CD4-positive, alpha-beta T cell treated with Interleukin-21 for 1 hour (primary cell): Measurements from ENCODE around the gene BARX2.

Source experiments
- DNase-seq: peaks from one replicate; pipeline ENCODE4 v3.0.0-alpha.2; 2020

Gene BARX2

GRCh38 chr11:129404731-129405130 is 29.1 kb downstream of the BARX2 start:
- no peak for DNase-seq

DNA sequence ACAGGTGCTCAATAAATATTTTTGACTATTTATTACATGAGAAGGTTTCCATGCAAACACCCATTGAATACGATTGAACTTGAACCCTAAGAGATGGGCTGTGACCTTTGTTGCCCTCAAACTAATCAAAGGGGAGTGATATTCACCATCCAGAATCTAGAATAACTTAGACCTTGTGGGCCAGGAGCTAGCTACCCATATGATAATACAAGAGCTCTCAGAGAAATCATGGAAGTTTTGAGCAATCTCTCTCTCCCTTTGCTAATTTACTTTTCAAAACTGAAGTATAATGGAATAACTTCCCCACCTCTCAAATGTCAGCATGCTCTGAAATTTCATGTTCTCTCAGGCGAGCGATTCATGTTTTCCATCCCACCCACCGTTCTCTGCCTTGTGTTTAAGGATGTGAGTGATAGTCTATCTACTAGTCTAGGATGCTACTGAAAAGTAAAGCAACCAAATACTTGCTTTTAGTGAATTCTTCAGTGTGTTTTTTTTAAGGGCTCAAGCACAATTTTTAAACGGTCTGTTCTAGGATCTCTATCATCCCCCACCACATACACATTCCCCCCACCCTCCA is 33.3 kb downstream of the BARX2 start:
- no peak for DNase-seq

- DNase-seq: no peak
Measured at GRCh38 chr11:129410395-129410960, 34.8 kb downstream of the BARX2 start.

DNA sequence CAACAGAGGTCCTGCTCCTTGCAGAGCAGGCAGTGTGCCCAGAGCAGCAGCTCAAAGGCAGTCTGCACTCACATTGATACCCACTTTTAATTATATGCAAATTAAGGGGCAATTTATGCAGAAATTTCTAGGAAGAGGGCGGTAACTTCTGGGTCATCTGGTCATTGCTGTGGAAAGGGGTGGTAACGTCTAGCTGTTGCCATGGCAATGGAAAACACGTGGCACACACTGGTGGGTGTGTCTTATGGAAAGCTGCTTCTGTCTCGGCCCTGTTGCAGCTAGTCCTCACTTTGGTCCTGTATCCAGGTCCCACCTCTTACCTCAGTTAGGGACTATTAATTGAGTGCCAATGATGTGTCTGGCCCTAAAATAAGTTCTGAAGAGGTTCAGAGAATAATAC is 36.8 kb downstream of the BARX2 start:
- no peak for DNase-seq

GRCh38 chr11:129414144-129414872 is 38.7 kb downstream of the BARX2 start:
- DNase-seq: no peak

- DNase-seq: no peak
Measured at GRCh38 chr11:129416080-129416820, 40.6 kb downstream of the BARX2 start.

- no peak for DNase-seq
Measured at GRCh38 chr11:129417458-129417857, 41.8 kb downstream of the BARX2 start.

GRCh38 chr11:129418039-129418438 is 42.4 kb downstream of the BARX2 start:
- no peak for DNase-seq

GRCh38 chr11:129419386-129419785 is 43.7 kb downstream of the BARX2 start:
- DNase-seq: no peak

- no peak for DNase-seq
Measured at GRCh38 chr11:129423426-129423825, 47.8 kb downstream of the BARX2 start.

DNA sequence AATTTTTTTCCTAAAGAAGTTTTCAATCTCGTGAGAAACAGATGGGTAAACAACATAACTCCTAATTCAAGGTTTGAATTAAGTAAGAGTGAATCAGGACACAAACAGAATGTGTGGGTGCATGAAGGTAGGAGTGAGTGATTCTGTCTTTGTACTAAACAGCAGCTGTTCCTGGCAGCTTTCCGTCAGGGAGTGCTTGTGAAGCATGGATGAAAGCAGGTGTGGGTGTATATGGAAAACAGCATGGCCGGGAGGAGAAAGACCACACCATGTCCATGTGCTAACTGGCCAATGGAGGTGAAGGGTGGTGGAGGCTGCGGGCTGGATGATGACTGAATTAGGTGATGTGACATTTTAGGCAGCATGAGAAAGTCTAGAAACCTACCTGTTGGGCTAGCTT is 49.6 kb downstream of the BARX2 start:
- DNase-seq: no peak

GRCh38 chr11:129426038-129426437 is 50.4 kb downstream of the BARX2 start:
- no peak for DNase-seq

- no peak for DNase-seq
Measured at GRCh38 chr11:129426776-129427175, 51.1 kb downstream of the BARX2 start.

DNA sequence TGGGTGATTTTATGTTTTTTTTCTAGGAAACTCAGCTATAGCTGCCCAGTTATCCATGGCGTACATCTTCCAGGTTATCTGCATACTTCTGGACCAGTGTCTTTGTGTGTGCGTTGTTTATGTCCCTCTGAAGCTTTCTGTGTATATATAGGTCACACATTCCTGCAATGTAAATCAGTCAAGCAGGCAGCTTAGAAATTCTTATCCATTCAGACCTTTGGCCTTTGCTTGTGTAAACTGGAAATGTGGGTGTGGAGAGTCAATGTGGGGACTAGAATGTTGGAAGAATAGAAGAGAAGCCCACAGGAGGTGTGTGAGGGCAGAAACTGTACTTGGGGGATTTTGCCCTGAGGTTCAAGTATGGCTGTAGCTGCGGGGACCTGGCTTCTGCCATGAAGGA is 51.7 kb downstream of the BARX2 start:
- DNase-seq: no peak

DNA sequence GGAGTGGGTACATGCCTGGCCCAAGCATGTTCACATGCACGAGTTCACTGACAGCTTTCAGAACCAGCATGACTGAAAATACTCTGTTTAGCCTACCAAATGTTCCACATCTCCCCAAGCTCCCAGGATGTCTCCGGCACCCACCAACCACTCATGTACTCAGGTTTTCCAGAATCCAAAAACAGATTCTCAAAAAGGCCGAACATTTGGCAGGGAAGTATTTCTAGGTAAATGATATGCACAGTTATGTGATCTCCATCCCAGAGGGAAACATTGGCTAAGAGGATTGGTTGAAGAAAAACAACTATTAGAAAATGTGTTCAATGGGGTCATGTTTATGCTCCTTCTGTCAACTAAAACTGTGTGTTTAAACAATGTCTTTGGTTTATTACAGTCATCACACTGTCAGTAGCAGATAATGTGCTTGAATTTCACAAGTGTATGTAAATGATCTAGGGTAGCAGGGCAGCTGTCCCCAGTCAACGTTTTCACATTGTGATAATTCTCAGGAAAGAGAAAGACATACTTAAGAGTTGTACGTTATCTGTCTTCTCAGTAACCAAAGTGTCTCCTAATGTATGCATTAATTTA is 52.3 kb downstream of the BARX2 start:
- DNase-seq: no peak

- no peak for DNase-seq
Measured at GRCh38 chr11:129428557-129428956, 52.9 kb downstream of the BARX2 start.

GRCh38 chr11:129434641-129435498 is 59.2 kb downstream of the BARX2 start:
- DNase-seq: no peak

DNA sequence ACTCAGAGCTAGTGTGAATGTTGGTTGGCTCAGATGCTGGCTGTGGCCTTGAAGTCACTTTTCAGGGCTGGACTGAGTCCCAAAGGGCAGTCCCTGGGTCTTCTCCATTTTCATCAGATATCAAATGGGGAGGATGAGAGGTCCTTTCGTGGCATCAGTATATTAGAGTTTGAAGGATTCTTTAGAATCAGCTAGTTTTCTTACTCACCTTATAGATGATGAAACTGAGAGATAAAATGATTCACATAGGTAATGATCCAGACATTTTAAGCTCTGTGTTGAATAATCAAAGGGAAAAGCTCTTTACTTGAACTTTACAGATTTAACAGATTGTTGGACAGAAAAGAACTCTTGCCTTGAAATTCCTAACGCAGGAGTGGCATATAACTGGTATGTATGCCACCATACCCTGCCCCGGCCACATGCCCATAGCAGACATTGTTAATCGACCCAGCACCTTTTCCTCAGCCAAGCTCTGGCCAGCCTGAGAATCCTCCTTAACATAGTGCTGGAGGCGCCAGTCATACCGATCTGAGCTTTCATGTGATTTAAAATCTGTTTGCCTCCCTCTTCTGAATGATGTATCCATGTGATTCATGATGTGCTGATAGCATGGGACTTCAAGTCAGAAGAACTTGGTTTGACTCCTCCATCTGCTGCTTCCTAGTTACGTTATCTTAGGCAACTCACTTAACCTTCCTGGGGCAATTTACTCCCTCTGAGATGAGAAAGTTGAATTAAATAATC is 60.0 kb downstream of the BARX2 start:
- no peak for DNase-seq

- no peak for DNase-seq
Measured at GRCh38 chr11:129436573-129436972, 60.9 kb downstream of the BARX2 start.

DNA sequence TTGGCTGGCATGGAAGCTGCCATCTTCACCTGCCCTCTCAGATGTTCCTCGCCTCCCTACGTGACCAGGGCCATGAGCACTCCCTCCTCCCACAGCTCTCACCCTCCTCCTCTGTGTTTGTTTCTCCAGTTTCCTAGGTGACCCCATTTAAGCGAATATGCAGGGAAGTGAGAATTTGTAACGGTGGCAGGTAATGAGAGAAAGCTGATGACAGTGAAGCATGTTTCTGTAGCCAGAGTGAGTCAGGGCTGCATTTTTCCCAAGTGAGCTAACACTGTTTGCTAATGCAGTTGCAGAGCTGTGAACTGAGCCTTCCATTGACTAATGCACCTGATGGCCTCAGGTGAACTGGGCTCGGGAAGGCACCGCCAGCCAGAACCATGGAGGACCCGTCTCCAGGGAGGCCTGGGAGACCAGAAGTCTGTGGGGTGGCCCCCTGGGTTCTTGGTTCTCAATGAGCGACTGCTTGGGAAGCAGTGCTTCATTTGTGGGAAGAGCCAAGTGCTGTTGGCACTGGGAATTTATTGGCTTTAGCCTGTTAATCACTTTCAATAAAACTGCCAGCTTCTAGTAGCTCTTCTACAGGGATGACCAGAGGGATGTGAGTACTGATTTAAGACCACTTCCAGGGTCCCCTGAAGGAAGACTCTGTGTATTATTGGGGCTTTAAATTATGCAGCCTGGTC is 64.5 kb downstream of the BARX2 start:
- DNase-seq: no peak

DNA sequence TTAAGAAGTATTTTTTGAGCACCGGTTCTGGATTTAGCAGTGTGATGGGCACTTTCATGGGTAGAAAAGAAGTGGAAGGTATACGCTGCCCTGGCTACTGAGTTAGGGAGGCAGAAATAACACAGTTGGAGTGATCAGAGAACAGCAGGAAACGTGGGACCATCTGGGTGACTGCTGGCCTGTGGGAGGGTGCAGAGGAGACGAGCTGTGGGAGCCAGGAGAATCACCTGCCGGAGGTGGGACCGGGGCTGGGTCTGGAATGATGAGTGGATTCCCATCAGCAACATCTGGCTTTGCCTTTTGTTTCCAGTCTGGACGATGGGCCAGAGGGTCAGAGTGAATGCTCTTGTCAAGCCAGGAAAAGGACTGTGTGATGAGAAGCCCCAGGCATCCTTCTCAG is 66.5 kb downstream of the BARX2 start:
- no peak for DNase-seq
